Osteocyte (in vitro differentiated cells): ENCODE measurements around the gene KIF5C. TPM values are rescaled to one million over a fixed set of nuclear protein-coding genes. Genes with fewer than 3 reads are reported as not detected.

ENCODE experiments used
- DNase-seq: peaks from one replicate; pipeline ENCODE4 v3.0.0; 2021; ENCODE audit warnings: mixed read lengths; ENCODE audit not compliant: unreplicated experiment; ENCODE audit errors: extremely low spot score
- H3K27ac Mint-ChIP-seq: one replicate; pipeline ENCODE4 v1.8.0; 2021; ENCODE audit warnings: mild to moderate bottlenecking, mixed read lengths; ENCODE audit not compliant: unreplicated experiment
- H3K27me3 Mint-ChIP-seq: one replicate; pipeline ENCODE4 v1.8.0; 2021; ENCODE audit warnings: mixed read lengths; ENCODE audit not compliant: unreplicated experiment
- H3K36me3 Mint-ChIP-seq: one replicate; pipeline ENCODE4 v1.8.0; 2021; ENCODE audit warnings: mixed read lengths; ENCODE audit not compliant: unreplicated experiment
- H3K4me1 Mint-ChIP-seq: one replicate; pipeline ENCODE4 v1.8.0; 2021; ENCODE audit warnings: mixed read lengths; ENCODE audit not compliant: unreplicated experiment
- H3K4me3 Mint-ChIP-seq: one replicate; pipeline ENCODE4 v1.8.0; 2021; ENCODE audit warnings: mild to moderate bottlenecking, moderate library complexity, mixed read lengths; ENCODE audit not compliant: unreplicated experiment
- H3K9me3 Mint-ChIP-seq: one replicate; pipeline ENCODE4 v1.8.0; 2021; ENCODE audit warnings: mixed read lengths; ENCODE audit not compliant: unreplicated experiment
- CTCF ChIP-seq: fragments of 200-600 bp; sonication (generic); IDR thresholded peaks from 2 replicates; pipeline ENCODE4 v1.5.0; 2021; ENCODE audit warnings: antibody characterized with exemption, mild to moderate bottlenecking, moderate library complexity
- total RNA-seq: library from RNA; stranded (reverse); gene quantifications from 2 replicates; pipeline ENCODE4 v1.2.1, GENCODE V29; 2021

Gene KIF5C
- total RNA-seq, 1 donor from 2014 or later = 10.2 TPM

- no peak overlapping the region for H3K27ac Mint-ChIP-seq
- no peaks in the 10 kb centered on the region for H3K36me3 Mint-ChIP-seq
- DNase-seq = no peak
- peaks cover 3% of the 10 kb centered on the region for H3K4me1 Mint-ChIP-seq
- TF ChIP-seq CTCF = no peak
- no peaks in the 10 kb centered on the region for H3K9me3 Mint-ChIP-seq
- H3K4me3 Mint-ChIP-seq = no peak overlapping the region
- H3K27me3 Mint-ChIP-seq = no peaks in the 10 kb centered on the region
These were observed 180.7 kb downstream of the KIF5C start for GRCh38 chr2:149055751-149056150.

- no peak for TF ChIP-seq CTCF
- Mint-ChIP-seq H3K4me1 (peaks cover 10% of the 10 kb centered on the region), H3K9me3 (no peaks in the 10 kb centered on the region), H3K27ac (no peak overlapping the region), H3K4me3 (no peak overlapping the region), H3K27me3 (no peaks in the 10 kb centered on the region), H3K36me3 (no peaks in the 10 kb centered on the region)
- no peak for DNase-seq
These were observed 181.7 kb downstream of the KIF5C start for GRCh38 chr2:149056541-149057255.

GRCh38 chr2:149057401-149057800 is 182.4 kb downstream of the KIF5C start:
- no peak for DNase-seq
- TF ChIP-seq CTCF = no peak
- peaks cover 10% of the 10 kb centered on the region for H3K4me1 Mint-ChIP-seq
- H3K36me3 Mint-ChIP-seq = no peaks in the 10 kb centered on the region
- H3K27ac Mint-ChIP-seq = no peak overlapping the region
- H3K4me3 Mint-ChIP-seq = no peak overlapping the region
- no peaks in the 10 kb centered on the region for H3K27me3 Mint-ChIP-seq
- no peaks in the 10 kb centered on the region for H3K9me3 Mint-ChIP-seq

GRCh38 chr2:149058936-149059335 is 183.9 kb downstream of the KIF5C start:
- DNase-seq = no peak
- H3K36me3 Mint-ChIP-seq = no peaks in the 10 kb centered on the region
- H3K27me3 Mint-ChIP-seq = no peaks in the 10 kb centered on the region
- TF ChIP-seq CTCF = no peak
- H3K27ac Mint-ChIP-seq = no peak overlapping the region
- peaks cover 16% of the 10 kb centered on the region for H3K4me1 Mint-ChIP-seq
- no peak overlapping the region for H3K4me3 Mint-ChIP-seq
- no peaks in the 10 kb centered on the region for H3K9me3 Mint-ChIP-seq

GRCh38 chr2:149059822-149060221 is 184.8 kb downstream of the KIF5C start:
- Mint-ChIP-seq H3K36me3 (no peaks in the 10 kb centered on the region), H3K27ac (no peak overlapping the region), H3K27me3 (no peaks in the 10 kb centered on the region), H3K4me3 (no peak overlapping the region), H3K4me1 (peaks cover 21% of the 10 kb centered on the region), H3K9me3 (no peaks in the 10 kb centered on the region)
- no peak for DNase-seq
- TF ChIP-seq CTCF = no peak
